ENCODE measurements around the gene PKP4.

The PKP4 gene

GRCh38 chr2:158729873-158730620 lies 273.3 kb downstream of the PKP4 start:
- no peak for DNase-seq (ENCODE audit: insufficient read length, low spot score)
- FAIRE-seq, result no peak

GRCh38 chr2:158730621-158731140 lies 273.9 kb downstream of the PKP4 start:
- no peak for FAIRE-seq
- DNase-seq (ENCODE audit: insufficient read length, low spot score), result no peak

- no peak for DNase-seq (ENCODE audit: insufficient read length, low spot score)
- no peak for FAIRE-seq
These were observed 274.6 kb downstream of the PKP4 start for GRCh38 chr2:158731386-158731785.

Measured in GM19239 (cell line).